Activated T-helper 17 cell treated with anti-CD3 and anti-CD28 coated beads, Interleukin-2, amount 50 U/mL, for 72 hours (primary cell): ENCODE measurements around the gene LRRC51. TPM values are rescaled to one million over a fixed set of nuclear protein-coding genes. Genes with fewer than 3 reads are reported as not detected.

ENCODE experiments used
- total RNA-seq, 2 donors: library from RNA; stranded (reverse); gene quantifications; one replicate each; pipeline ENCODE4 v1.2.3, GENCODE V29; 2022

The LRRC51 gene
- total RNA-seq, 2 donors from 2014 or later, result 3.3 to 5.4 TPM

Other genes starting within 250 kb of the LRRC51 start
- not detected for gene DEFB108B, start 247.7 kb upstream of the LRRC51 start, total RNA-seq
- gene DEFB131B, start 202.4 kb upstream of the LRRC51 start, total RNA-seq, result not detected
- 10 to 100 TPM; 13.9 to 16.6 TPM for gene XNDC1N, start 152.3 kb upstream of the LRRC51 start, total RNA-seq
- 10 to 100 TPM; 45.8 to 55.5 TPM for gene RNF121, start 151.8 kb upstream of the LRRC51 start, total RNA-seq
- 10 to 100 TPM; 18.4 to 21.9 TPM for gene IL18BP, start 81.9 kb upstream of the LRRC51 start, total RNA-seq
- 100 to 1,000 TPM; 179 to 277 TPM for gene NUMA1, start 308 bp upstream of the LRRC51 start, total RNA-seq
- gene LAMTOR1, start 22.4 kb downstream of the LRRC51 start, total RNA-seq, result 10 to 100 TPM; 53.4 to 69.1 TPM
- under 1 TPM in 1 of 2 donors, not detected in 1; 0.26 TPM for gene TOMT, start 25.1 kb downstream of the LRRC51 start, total RNA-seq
- gene ANAPC15, start 31.8 kb downstream of the LRRC51 start, total RNA-seq, result 10 to 100 TPM; 35.5 to 65.6 TPM
- not detected for gene FOLR3, start 54.9 kb downstream of the LRRC51 start, total RNA-seq
- not detected for gene FOLR1, start 111.3 kb downstream of the LRRC51 start, total RNA-seq
- not detected for gene FOLR2, start 135.9 kb downstream of the LRRC51 start, total RNA-seq
- gene INPPL1, start 143.9 kb downstream of the LRRC51 start, total RNA-seq, result 10 to 100 TPM; 69.3 to 86.6 TPM
- not detected for gene PHOX2A, start 163.3 kb downstream of the LRRC51 start, total RNA-seq